Activated CD4-positive, alpha-beta T cell treated with anti-CD3 and anti-CD28 coated beads, Interleukin-2, amount 50 U/mL, for 1 hour (primary cell): ENCODE data around the gene CPSF7.
A peak's percentile ranks its signal among the peaks of the same experiment; 100 is the strongest.
"Not testable (repeated sequence)": the region's sequence is repeated elsewhere in the genome, so short reads cannot be mapped to it uniquely, and the experiment has no call there.

ENCODE experiments used
- DNase-seq: peaks from one replicate; pipeline ENCODE4 v3.0.0-alpha.2; 2020

The CPSF7 gene

GRCh38 chr11:61383859-61384258 is 45.9 kb downstream of the CPSF7 start:
- DNase-seq: not testable (repeated sequence)

DNA sequence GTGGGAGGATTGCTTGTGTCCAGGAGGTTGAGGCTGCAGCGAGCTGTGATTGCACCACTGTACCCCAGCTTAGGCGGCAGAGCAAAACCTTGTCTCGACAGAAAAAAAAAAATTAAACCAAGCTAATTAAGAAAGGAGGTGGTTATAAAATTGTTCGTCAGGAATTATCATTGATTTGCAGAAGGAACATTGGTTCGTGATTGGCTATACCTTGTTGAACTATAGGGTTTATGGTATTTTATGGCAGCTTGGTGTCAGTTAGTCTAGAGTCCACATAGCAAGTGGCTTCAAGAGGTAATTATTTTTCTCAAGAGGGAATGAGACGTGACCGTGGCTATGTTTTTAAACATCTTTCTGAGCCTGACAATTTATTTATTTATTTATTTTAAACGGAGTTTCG is 48.9 kb downstream of the CPSF7 start:
- no peak for DNase-seq

DNA sequence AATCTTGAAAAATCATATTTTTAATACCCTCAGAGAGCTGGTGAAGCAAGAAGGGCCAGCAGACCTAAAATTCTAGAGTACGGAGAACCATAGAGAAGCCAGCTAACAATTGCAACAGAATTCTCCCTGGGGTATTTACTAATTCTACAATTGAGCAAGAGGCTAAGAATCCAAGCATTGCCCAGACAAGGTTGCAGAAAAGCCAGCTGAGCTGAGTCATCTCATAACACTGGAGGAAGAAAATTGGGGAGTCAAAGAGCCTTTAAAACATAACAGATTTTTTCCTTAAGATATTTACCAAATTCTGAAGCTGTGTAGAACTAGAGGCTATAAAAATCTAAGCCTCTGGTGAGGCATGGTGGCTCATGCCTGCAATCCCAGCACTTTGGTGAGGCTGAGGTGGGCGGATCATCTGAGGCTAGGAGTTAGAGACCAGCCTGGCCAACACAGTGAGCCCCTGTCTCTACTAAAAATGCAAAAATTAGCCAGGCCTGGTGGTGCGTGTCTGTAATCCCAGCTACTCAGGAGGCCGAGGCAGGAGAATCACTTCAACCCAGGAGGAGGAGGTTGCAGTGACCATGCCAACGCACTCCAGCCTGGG is 51.0 kb downstream of the CPSF7 start:
- DNase-seq: no peak

DNA sequence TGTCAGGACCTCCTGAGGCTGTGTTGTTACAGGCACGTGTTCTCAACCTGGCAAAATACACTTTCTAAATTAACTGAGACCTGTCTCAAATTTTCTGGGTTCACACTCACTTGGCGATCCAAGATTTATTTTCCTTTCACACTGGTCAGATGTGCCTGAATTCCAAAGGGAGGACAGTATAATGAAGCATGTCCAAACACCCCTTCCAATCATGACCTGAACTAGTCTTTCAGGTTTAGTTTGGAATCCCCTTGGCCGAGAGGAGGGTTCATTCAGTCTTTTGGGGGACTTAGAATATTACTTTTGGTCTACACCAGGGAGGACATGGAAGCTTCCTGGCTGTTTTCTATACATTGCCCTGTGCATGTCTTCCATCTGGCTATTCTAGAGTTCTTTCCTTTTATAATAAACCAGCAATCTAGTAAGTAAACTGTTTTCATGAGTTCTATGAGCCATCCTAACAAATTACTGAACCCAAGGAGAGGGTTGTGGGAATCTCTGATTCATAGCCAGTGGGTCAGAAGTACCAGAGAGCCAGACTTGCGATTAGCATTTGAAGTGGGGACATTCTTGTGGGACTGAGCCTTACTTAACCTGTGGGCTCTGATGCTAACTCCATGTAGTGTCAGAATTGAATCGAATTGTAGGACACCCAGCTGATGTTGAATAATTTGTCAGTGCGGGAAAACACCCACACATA is 52.2 kb downstream of the CPSF7 start:
- DNase-seq: no peak

DNA sequence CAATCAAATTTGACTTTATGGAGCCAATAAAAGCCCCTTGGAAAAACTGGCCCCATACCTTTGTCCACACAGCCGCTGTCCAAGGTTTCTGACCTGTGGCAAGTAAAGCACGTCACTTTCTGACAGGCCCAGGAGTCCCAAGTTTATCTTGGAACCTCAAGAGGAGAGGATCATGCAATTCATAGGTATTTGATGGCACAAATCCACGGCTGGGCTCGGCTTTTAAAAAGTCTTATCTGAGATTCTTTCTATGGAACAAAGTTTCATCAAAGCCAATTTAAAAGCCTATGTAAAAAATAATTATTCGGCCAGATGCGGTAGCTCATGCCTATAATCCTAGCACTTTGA is 54.0 kb downstream of the CPSF7 start:
- DNase-seq: no peak

GRCh38 chr11:61372659-61373420 is 56.9 kb downstream of the CPSF7 start:
- no peak for DNase-seq

- DNase-seq: no peak
Measured at GRCh38 chr11:61370349-61371005, 59.3 kb downstream of the CPSF7 start.

DNA sequence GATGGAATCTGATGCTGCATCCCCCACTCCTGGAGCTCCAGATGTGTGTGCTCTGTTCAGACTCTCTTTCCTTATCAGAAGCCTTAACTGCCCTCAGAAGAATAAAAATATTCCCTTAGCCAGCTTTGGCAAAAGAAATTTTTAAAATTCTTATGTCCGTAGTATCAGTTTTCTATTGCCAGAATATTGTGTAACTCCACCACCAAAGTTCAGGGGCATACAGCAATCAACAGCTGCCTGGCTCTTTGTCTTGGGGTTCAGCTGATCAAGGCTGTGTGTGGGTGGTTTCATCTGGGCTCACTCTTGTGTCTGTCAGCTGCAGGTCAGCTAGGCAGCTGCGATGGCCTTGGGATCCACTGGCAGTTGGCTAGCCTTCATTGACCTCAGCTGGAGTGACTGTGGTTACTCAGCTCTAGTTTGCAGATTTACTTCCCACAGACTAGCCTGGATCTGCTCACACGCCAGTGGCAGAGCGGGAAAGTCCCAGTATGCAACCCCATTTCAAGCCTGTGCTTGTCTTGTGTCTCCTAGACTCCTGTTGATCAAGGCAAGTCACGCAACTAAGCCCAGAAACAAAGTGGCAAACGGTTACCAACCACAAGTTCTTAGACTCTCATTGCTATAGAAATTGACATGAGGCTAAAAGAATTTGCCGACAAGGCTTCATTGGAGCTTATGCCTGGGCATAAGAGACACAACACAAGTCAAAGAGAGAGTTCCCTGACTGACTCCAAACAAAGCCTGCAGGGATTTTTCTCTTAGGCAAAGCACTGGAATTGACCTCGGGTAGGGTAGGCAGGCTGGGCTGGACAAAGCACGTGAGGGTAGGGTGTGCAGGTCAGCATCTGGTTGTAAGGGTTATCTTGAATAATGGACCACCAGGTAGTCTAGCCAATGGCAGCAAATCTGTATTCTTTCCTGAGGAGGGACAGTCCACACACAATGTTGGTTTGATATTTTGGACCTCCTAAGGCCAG is 60.1 kb downstream of the CPSF7 start:
- DNase-seq: no peak

GRCh38 chr11:61368646-61369045 is 61.1 kb downstream of the CPSF7 start:
- DNase-seq: no peak

GRCh38 chr11:61367406-61367805 is 62.4 kb downstream of the CPSF7 start:
- DNase-seq: no peak

GRCh38 chr11:61364012-61364675 is 65.6 kb downstream of the CPSF7 start:
- DNase-seq: no peak

DNA sequence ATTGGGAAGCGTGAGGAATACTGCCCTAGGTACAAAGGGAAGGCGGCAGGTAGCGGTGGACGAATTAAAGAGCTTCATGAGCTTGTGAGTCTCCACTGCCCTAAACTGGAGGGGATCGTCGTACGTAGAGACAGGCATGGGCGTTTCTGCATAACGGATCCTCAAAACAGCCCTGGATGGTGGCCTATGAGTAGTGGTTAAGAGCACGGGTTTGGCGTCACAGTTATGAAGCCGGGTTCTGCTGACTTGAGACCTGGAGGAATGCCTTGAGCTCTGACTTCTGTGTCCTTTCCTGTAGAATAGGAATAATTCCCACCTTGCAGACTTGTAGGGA is 67.3 kb downstream of the CPSF7 start:
- DNase-seq: peak; percentile 19

DNA sequence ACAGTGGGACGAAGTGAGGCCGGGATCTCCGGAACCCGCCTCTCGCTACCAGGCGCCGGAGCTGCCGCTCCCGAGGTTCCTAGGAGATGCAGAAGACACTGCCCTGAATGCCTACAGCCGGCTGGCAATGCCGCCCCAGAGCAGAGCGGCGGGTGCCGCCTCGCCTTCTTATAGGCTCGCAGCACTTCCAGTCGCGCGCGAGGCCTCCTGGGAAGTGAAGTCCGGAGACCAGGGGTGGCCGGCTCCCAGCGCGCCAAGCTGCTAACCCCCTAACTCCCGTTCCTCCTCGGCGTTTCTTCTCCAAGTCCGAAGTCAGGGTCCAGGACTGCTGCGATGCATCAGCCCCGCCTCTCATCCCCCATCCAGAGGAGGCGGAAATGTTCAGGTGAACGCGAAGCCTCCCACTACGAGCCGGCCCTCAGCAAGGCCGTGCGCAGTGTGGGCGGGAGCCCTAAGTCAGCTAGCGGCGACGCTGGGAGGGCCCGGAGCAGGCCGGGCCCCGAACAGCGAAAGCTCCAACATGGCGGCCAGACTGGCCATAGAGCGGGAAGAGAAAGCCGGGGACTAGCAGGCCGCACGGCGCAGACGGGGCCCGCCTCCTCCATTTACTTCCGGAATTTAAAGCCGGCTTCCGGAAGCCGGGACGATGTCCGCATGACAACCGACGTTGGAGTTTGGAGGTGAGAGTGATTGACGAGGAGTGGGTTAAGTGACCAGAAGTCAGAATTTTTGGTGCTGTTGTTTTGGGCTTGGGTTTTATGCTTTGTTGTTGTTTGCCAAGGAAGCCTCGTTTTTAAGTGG is 67.8 kb downstream of the CPSF7 start, which contains the start of the genes CYB561A3 and TMEM138:
Gene CYB561A3 (minus strand): TSS at position 142 of the 801 bp plus-strand sequence. CDS start 5,169 bp downstream, outside the sequence.
Gene TMEM138 (plus strand): TSS at position 634 of the 801 bp plus-strand sequence. CDS start 2,017 bp downstream, outside the sequence.
- peak; percentile 82 for DNase-seq

- DNase-seq: no peak
Measured at GRCh38 chr11:61361237-61361740, 68.5 kb downstream of the CPSF7 start.

DNA sequence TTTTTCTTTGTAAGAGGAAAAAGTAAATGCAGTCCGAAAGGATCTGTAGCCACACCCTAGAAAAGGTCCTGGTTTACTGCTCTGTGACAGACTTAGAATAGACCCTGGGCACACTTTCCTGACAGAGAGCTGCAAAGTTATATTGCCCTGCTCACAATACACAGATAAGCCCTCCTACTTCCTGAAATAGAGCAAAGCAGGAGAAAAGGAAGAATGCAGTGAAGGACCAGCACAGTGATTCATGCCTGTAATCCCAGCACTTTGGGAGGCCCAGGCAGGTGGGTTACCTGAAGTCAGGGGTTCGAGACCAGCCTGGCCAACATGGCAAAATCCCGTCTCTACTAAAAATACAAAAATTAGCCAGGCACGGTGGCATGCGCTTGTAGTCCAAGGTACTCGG is 70.3 kb downstream of the CPSF7 start:
- DNase-seq: no peak

GRCh38 chr11:61358566-61358965 is 71.2 kb downstream of the CPSF7 start:
- no peak for DNase-seq

DNA sequence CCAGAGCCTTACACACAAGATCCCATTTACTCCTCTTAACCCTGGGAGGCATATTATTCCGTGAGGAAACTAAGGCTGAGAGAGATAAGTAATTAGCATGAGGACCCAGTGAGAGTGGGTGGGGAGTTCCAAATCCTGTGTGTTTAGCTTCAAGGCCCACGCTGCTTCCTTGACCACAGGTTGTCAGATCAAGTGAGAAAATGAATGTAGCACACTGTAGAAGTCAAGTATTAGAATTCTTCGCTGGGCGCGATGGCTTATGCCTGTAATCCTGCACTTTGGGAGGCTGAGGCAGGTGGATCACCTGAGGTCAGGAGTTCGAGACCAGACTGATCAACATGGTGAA is 71.9 kb downstream of the CPSF7 start:
- DNase-seq: no peak

GRCh38 chr11:61357233-61357893 is 72.4 kb downstream of the CPSF7 start:
- DNase-seq: no peak

- no peak for DNase-seq
Measured at GRCh38 chr11:61356706-61357105, 73.1 kb downstream of the CPSF7 start.

- DNase-seq: no peak
Measured at GRCh38 chr11:61354208-61354607, 75.6 kb downstream of the CPSF7 start.
